Hematopoietic multipotent progenitor cell (in vitro differentiated cells): ENCODE measurements around the gene RPS15. TPM values are rescaled to one million over a fixed set of nuclear protein-coding genes. Genes with fewer than 3 reads are reported as not detected.

ENCODE experiments used
- DNase-seq, 3 donors: peaks; one replicate each; pipeline ENCODE4 v3.0.0-alpha.2; 2011 to 2015; ENCODE audit warnings: low read depth in 2 of 3, low spot score in 2 of 3
- total RNA-seq: library from RNA; depleted of rRNA; stranded (reverse); fragments of >200 nt; gene quantifications from one replicate; pipeline ENCODE4 v1.2.3, GENCODE V29; 2012

The RPS15 gene
- total RNA-seq, 1 donor: 2,062 TPM

DNA sequence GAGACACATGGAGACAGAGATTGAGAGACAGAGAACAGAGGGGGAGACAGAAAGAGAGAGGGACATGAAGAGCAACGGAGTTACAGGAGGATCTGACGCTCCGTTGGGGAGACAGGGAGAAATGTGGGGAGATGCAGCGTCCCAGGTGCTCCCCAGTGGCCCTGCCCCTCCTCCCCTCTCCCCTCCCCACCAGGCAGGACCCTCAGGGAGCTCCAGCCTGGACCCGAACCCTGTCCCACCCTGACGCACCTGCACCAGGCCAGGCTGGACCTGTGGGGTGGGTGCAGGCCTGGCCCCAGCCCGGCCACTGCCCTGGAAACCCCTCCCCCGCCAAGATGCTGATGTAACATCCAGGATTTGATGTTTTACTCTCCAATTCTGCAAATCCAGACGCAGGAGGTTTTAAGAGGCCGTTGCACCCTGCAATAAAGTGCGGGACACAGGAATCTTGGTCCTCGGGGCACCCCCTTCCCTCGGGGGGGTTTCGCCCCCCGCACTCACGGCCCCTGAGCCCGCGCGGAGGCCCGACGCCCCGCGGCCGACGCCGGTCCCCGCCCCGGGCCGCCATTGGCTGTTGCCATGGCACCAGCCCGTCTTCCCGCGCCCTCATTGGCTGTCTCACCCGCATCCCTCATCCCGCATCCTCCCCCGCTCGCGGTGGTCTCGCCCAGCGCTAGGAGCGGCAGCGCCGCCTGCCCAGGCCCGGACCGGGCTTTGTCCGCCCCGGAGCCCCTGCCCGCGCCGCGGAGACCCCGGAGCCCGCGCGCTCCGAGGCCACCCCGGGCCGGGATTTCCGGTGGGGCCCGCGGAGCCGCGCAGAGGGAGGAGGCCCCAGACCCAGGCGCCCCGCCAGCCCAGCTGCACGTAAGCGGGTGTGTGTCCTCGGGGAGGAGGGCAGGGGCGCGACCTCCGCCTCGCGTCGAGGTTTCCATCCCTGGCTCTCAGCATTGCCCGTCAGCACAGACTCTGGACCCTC is 11.6 kb downstream of the RPS15 start, which contains the start of gene APC2:
TSS of gene APC2 (plus strand) at position 655 of the 976 bp plus-strand sequence. CDS start 2,881 bp downstream, outside the sequence.
- DNase-seq: peak in 1 of 3 donors; percentile 41

DNA sequence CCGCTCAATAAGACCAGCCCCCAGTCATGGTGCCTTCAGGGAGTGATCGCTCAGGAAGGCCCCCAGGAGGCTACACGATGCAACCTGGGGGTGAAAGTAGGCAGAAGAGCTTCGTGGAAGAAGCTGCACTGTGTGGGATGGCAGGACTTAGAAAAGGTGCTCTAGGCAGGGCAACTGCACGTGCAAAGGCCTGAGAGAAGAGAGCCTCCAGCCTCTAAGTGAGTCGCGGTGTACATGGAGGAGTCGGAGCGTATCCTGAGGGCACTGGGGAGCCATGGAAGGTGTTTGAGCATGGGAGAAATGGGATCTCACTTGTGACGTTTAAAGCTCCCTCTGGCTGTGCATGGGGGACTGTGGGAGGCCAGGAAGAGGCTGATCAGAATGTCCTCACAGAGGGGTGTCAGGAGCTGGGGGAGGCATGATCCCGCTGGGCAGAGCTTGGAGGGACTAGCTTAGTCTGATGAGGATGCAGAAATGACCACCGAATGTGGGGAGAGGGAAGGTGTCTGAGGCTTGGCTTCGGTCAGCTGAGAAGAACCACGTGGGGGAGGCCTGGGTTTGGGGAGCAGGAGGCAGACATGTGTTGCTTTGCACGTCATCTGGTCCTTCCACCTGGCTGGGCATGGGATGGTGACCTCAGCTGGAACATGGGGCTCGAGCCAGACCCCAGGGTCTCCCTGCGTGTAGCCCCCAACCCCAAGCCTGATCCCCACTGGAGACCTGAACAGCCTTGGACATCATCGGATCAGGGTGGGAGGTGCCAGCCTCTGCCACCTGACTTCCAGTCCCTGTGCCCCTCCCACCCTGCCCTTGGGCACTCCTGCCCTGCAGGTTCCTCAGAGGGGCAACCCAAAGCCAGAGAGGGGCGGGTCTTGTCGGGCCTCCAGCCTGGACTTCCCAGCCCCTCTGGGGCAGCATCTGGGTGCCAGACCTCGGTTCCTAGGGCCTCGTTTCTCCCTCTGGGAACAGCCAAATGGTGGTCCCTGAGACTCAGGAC is 12.8 kb downstream of the RPS15 start:
- DNase-seq: no peak

DNA sequence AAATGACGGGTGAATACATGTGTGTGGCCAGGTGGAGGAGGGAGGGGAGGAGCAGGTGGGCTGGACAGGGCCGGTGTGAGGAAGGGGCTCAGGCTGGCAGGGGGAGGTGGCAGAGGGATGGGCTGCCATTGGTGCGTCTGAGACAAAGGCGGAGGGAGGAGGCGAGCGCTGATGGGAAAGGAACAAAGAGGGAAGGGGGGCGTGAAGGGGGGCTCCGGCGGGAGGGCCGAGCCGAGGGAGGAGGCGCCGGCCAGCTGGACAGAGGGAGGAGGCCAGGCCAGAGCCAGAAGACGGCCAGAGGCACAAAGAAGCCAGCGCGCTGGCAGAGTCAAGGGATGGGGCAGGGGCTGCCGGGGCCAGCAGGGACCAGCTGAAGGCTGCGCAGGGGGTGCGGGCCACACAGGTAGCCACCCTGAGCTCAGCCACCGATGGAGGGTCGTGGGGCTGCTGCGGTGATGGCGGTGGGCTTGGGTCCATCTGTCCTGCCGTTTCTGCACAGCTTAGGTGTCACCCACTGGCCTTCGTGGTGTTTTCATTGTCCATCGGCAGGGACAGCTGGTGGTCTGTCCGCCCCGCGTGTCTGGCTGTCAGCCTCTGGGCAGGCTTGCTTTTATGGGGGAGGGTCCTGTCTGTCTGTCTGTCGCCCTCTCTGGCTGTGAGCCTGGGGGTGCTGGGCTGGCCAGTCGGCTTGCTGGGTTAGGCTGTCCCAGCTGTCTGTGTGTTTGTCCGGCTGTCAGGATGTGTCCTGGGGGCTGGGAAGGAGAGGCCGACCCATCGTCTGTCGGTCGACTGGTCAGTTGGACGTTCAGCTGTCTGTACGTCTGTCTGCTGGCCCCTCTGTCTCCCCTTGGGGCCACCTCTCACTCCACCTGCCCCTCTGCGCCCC is 14.0 kb downstream of the RPS15 start:
- no peak for DNase-seq

DNA sequence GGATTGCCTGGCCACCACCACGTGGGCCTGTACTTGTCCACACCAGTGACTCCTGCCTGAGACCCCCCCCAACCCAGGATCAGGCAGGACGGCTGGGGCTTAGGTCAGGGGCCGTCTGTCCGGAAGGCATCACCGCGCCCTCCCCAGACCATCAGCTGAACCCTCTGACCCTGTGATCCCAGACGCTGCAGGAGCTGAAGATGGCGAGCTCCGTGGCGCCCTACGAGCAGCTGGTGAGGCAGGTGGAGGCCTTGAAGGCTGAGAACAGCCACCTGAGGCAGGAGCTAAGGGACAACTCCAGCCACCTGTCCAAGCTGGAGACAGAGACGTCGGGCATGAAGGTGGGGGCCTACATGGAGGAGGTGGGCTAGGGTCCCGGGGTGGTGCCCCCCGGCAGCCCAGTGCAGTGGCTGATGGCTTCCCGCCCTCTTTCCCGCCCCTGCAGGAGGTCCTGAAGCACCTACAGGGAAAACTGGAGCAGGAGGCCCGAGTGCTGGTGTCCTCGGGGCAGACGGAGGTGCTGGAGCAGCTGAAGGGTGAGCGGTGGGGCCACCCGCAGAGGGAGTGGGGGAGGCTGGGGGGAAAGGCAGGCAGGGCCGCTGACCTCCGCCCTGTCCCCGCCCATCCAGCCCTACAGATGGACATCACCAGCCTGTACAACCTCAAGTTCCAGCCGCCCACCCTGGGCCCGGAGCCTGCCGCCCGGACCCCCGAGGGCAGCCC is 14.8 kb downstream of the RPS15 start:
- DNase-seq: no peak

DNA sequence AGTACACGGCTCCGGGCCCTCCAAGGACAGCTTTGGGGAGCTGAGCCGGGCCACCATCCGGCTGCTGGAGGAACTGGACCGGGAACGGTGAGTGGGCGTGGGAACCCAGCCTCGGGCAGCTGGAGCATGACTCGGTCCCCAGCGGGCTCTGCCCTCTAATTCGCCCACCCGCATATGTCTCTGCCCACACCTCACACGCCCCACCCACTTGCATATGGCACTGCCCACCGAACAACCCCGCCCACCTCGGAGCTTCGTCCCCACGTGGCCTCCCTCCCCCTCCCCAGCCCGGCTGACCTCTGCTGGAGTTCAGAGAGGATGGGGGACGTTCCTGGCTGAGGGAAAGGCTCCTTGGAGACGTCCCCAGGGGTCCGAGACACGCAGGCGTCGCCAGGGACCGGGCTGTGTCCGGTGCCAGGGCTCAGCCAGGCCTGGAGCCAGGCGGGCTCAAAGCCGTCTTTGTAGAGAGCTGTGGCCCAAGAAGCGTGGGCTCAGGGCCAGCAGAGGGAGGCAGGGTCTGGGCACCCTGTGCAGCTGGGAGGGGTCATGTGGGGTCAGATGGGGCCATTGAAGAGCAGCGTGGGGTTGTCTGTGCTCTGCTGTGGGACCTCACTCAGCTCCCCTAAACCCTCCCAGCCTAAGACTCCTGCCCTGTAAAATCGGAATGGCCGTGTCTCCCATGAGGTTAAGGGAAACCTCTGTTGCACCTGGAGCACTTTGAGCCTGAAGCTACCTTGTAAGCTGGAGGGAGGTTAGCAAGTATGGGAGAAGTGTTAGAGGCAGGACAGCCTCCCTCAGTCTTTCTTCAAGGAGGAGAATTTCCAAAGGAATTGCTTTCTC is 15.5 kb downstream of the RPS15 start:
- peak in 1 of 3 donors; percentile 60 for DNase-seq

DNA sequence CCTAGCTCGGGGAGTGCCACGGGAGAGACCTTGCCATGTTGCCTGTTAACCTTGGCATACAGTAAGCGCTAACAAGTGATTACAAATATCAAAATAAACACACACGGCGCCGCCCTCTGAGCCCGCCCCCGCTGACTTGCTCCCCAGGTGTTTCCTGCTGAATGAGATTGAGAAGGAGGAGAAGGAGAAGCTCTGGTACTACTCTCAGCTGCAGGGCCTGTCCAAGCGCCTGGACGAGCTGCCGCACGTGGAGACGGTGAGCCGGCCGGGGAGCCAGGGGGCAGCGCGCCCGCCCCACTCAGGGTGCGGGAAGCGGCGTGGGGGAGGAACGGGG is 16.8 kb downstream of the RPS15 start:
- DNase-seq: peak in 2 of 3 donors; percentile 90 to 91

DNA sequence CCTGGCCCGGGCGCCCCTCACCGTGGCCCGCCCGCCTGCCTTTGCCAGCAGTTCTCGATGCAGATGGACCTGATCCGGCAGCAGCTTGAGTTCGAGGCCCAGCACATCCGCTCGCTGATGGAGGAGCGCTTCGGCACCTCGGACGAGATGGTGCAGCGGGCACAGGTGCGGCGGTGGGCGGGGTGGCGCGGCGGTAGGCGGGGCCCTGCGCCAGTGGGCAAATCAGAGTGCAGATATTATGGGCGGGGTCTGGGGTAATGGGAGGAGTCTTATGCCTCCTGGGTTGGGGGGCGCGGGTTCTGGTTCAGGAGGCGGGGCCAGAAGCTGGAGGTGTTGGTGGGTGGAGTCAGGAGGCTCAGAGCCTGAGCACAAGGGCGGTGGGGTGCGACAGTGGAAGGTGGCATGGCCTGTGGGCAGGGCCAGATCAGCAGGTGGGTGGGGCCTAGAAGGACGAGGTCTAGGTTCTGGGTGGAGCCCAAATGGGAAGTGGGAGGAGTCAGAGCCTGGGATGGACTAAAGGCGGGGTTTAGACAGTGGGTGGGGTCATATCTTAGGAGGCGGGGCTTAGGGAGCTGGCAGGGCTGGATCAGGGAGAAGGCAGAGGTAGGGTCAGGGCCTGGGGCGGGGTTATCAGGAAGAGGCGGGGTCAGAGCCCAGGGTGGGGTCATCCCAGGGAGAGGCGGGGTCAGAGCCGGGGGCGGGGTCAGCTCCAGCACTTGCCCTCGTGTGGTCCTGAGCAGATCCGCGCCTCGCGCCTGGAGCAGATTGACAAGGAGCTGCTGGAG is 17.3 kb downstream of the RPS15 start:
- DNase-seq: peak in 2 of 3 donors; percentile 76 to 78

DNA sequence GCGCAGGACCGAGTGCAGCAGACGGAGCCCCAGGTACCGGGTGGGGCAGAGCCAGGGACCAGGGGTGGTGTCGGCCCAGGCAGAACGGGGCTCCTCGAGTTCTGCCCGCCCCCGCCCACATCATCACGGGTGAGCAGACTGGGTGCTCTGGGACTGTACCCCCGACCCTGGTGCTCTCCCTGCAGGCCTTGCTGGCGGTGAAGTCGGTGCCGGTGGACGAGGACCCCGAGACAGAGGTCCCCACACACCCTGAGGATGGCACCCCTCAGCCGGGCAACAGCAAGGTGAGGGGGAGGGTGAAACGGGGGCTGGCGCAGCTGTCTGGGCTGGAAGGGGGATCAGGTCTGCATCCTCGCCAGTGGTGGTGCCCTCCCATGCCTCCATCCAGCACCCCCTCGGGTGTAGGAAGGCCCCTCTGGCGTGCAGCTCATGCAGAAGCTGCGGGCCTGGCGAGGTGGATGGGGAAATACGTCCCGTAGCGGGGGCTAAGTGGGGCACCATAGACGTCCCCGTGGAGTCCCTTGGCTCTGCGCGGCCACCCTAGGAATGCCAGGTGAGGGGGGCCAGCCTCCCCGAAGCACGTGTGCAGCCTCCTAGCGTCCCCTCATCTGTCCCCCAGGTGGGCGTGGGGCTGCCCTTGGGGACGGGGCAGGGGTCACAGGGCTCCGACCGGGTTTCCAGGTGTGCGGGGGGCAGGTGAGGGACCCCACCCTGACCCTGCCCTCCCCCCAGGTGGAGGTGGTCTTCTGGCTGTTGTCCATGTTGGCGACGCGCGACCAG is 18.1 kb downstream of the RPS15 start:
- DNase-seq: no peak

DNA sequence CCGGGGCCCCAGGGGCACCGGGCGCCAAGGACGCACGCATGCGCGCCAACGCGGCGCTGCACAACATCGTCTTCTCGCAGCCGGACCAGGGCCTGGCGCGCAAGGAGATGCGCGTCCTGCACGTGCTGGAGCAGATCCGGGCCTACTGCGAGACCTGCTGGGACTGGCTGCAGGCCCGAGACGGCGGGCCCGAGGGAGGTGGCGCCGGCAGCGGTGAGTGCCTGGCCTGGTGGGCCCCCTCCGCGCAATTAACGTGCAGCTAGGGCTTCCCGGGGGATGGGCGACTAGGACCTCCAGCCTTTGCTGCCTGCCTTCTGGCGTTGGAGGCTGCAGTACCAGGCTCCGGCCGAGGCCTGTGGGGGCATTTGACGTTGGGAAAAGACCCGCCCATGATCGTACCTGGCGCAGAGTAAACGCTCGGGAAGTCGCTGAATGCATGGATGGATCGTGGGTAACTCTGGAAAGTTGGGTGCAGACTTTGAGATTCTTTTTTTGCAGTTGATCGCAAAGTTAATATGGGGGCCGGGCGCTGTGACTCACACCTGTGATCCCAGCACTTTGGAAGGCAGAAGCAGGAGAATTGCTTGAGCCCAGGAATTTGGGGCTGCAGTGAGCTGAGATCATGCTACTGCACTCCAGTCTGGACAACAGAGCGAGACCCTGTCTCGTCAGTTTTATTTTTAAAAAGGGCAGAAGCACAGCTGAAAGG is 19.0 kb downstream of the RPS15 start:
- no peak for DNase-seq

DNA sequence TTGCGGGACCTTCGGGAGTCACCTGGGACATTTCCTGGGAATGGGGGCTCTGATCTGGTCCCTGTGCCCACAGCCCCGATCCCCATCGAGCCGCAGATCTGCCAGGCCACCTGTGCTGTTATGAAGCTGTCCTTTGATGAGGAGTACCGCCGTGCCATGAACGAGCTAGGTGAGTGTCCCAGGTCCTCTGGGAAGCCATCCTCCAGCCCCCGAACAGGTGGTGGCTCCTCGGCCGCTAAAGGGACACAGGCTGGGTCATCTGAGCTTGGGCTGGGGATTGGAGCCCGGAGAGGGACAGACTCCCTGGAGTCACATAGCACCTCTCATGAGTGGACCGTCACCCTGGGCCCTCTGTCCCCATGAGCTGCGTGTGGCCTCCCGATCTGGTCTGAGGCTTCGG is 19.7 kb downstream of the RPS15 start:
- DNase-seq: no peak

DNA sequence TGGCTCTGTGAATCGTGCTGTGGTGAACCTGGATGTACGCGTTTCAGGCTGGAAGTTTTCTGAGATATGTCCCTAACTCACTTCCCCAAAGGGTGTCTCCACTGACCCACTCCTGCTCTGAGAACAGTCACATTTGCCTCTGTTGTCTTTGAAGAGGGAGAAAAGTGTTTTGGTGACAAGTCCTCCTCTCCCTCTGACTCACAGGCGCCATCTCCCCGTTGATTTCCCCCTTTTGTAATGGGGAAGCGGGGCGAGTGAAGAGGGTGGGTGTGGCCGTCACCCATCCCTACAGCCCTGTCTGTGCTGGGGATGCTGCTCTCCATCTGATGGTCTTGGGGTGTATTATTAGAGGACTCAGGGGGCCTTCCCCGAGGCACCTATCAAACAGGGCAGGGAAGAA is 21.3 kb downstream of the RPS15 start:
- DNase-seq: no peak

DNA sequence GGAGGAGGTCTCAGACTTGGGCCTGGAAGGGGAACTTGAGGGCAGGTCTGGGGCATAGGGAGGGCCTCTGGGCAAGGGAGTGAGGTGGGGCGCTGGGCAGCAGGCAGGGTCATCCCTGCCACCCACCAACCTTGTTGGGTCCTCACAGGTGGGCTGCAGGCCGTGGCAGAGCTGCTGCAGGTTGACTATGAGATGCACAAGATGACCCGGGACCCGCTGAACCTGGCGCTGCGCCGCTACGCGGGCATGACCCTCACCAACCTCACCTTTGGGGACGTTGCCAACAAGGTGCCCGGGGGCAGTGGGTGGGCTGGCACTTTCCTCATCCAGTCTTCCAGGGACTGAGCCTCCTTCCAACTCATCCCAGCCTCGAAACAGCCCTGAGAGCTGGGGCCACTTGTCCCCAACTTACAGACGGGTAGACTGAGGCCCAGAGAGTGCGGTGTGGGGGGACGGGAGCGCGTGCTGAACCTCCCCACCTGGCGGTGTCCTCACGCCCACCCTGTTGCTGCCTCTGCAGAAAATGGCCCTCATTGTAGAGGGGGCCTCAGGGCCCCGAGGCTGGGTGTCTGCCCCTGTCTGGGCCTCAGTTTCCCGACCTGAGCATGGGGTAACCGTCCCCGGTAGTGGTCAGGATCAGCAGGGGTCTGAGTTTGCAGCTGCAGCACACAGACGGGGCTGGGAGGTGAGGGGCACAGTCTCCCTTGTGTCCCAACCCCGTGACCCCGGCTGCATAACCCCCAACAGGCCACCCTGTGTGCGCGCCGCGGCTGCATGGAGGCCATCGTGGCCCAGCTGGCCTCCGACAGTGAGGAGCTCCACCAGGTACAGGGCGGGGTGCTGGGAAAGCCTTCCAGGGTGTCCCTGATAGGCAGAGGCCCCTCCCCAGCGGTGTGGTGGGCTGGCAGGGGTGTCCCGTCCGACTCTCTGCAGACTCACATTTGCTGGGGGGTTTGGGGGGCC is 22.1 kb downstream of the RPS15 start:
- DNase-seq: no peak

DNA sequence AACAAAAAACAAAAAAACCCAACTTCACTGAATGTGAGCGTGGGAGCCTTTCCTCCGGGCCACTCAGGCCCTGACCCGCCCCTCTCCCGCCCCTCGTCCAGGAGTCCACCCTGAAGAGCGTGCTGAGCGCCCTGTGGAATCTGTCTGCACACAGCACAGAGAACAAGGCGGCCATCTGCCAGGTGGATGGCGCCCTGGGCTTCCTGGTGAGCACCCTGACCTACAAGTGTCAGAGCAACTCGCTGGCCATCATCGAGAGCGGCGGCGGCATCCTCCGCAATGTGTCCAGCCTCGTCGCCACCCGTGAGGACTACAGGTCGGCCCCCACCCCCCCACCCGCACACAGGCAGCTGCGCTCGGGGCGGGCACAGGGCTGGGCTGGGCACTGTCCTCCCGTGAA is 23.7 kb downstream of the RPS15 start:
- no peak for DNase-seq

DNA sequence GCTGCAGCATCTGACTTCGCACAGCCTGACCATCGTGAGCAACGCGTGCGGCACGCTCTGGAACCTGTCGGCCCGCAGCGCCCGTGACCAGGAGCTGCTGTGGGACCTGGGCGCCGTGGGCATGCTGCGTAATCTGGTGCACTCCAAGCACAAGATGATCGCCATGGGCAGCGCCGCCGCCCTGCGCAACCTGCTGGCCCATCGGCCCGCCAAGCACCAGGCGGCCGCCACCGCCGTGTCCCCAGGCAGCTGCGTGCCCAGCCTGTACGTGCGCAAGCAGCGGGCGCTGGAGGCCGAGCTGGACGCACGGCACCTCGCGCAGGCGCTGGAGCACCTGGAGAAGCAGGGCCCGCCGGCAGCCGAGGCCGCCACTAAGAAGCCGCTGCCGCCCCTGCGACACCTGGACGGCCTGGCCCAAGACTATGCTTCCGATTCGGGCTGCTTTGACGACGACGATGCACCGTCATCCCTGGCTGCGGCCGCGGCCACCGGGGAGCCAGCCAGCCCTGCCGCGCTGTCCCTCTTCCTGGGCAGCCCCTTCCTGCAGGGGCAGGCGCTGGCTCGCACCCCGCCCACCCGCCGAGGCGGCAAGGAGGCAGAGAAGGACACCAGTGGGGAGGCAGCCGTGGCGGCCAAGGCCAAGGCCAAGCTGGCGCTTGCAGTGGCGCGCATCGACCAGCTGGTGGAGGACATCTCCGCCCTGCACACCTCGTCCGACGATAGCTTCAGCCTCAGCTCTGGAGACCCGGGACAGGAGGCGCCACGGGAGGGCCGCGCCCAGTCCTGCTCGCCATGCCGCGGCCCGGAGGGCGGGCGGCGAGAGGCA is 27.2 kb downstream of the RPS15 start:
- DNase-seq: peak in 1 of 3 donors; percentile 59
